AG04449 (cell line): ENCODE measurements around the gene PFKP.

Experiments used
- CTCF ChIA-PET: fragments of 350-600 bp; formaldehyde crosslinking; extraction: SDS; loops from one replicate; lab custom pipeline; 2021; ENCODE audit warnings: antibody characterized with exemption; lab: Yijun Ruan, JAX
- POLR2A ChIA-PET: fragments of 400-600, 350-600 bp; formaldehyde crosslinking; extraction: SDS; loops from one replicate; lab custom pipeline; 2020; ENCODE audit warnings: antibody characterized with exemption, inconsistent platforms; lab: Yijun Ruan, JAX
- DNase-seq: peaks from one replicate; pipeline ENCODE4 v3.0.0-alpha.2; 2010; ENCODE audit warnings: low read depth, low spot score
- H3K4me3 ChIP-seq: 2 replicates; pipeline ENCODE4 v1.5.1; 2011; ENCODE audit warnings: low read depth, mild to moderate bottlenecking, control low read depth, low read length
- CTCF ChIP-seq: IDR thresholded peaks from one replicate; pipeline ENCODE4 v1.5.1; 2011; ENCODE audit warnings: mild to moderate bottlenecking, moderate library complexity, low read length, control low read depth, inconsistent platforms; ENCODE audit not compliant: insufficient read depth; ENCODE audit errors: missing control alignments

The PFKP gene

GRCh38 chr10:3108575-3109105 is 41.3 kb downstream of the PFKP start:
- ChIA-PET POLR2A (no interaction called here), CTCF (interaction anchor here (1.2 to 2.4 kb wide), 3 partner anchors 10 to 16 kb away, joined by 3 to 8 read pairs (median 3); no protein-coding TSS in a partner anchor)
- DNase-seq = no peak
- H3K4me3 ChIP-seq = no peak overlapping the region
- TF ChIP-seq CTCF = no peak

DNA sequence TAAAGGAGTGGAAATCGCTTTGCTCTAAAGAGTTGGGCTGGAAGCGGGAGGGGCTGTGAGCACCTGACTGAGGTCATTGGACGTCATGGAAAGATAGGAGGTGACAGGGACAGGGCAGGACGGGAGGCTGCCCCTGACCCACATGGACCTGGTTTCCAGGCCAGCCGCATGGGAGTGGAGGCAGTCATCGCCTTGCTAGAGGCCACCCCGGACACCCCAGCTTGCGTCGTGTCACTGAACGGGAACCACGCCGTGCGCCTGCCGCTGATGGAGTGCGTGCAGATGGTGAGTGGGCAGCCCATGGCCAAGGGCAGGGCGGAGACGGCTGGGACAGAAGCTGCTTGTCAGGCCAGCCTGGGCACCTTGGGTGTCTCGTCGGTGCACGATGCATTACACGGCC is 41.8 kb downstream of the PFKP start:
- H3K4me3 ChIP-seq = no peak overlapping the region
- DNase-seq = no peak
- CTCF ChIA-PET = interaction anchor here (1.2 to 1.6 kb wide), 2 partner anchors 10 to 17 kb away, joined by 3 read pairs; no protein-coding TSS in a partner anchor
- no peak for TF ChIP-seq CTCF
- POLR2A ChIA-PET = no interaction called here

DNA sequence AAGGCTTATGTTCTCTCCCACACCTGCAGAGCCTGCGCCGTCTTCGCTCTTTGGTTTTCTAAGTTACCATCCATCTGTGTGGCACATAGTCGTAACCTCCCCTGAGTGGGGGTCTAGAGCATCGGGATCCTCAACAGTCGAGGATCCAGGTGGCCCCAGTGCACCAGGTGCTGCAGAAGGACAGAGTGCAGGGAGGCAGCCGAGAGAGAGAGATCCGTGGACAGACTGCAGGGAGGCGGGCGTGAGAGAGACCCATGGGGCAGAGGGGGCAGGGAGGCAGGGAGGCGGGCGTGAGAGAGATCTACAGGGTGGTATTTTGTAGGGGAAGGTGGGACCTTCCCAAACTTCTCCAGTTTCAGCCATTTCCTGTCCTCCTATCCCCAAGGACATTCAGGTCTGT is 42.3 kb downstream of the PFKP start:
- no peak overlapping the region for H3K4me3 ChIP-seq

GRCh38 chr10:3110782-3111620 is 43.7 kb downstream of the PFKP start:
- TF ChIP-seq CTCF = no peak
- CTCF ChIA-PET = interaction anchor here (0.6 kb wide), 1 partner anchor 45 kb away, joined by 3 read pairs; no protein-coding TSS in a partner anchor
- no peak for DNase-seq
- no peak overlapping the region for H3K4me3 ChIP-seq
- POLR2A ChIA-PET = no interaction called here

More for the DNA sequence above, 42.3 kb downstream of the PFKP start:
- CTCF ChIA-PET = interaction anchor here (0.8 kb wide), 1 partner anchor 181 kb away, joined by 3 read pairs; no protein-coding TSS in a partner anchor
- POLR2A ChIA-PET = no interaction called here
- no peak for DNase-seq
- no peak for TF ChIP-seq CTCF

DNA sequence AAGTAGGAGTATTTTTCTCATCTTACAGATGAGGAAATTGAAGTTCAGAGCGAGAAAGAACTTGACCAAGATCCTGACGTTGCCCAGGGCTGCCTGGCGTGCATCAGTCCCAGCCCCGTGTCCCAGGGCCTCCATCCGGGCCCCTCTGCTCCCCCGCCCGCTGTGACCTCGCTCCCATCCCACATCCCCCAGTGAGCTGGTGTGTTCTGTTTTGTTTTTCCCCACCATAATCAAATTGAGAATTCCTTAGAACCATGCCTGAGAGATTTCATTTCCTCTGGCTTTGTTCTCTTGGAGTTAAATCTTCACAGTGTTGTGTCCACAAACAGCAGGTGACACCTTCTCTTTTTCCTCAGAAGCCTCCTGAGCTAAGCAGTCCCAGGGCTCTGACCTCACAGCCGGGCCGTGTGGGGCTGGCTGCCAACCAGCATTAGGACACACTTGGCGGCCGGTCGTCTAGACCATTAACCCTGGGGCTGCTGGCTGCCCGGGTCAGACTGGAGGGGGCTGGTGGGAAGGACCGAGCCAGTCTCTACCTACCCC is 44.3 kb downstream of the PFKP start:
- ChIA-PET POLR2A (no interaction called here), CTCF (interaction anchor here (0.6 to 1.0 kb wide), 2 partner anchors 9 to 44 kb away, joined by 3 to 4 read pairs; no protein-coding TSS in a partner anchor)
- TF ChIP-seq CTCF = no peak
- no peak for DNase-seq
- no peak overlapping the region for H3K4me3 ChIP-seq

GRCh38 chr10:3113343-3113720 is 46.0 kb downstream of the PFKP start:
- H3K4me3 ChIP-seq = no peak overlapping the region
- POLR2A ChIA-PET = no interaction called here
- TF ChIP-seq CTCF = no peak
- DNase-seq = no peak
- CTCF ChIA-PET = no interaction called here
